OCI-LY3 (cell line): ENCODE measurements around the gene EMC1.

Experiments
- H2AFZ ChIP-seq: fragments of 200-600, 300-600 bp; shearing (Covaris generic); 2 replicates; pipeline ENCODE4 v1.6.0; 2014; ENCODE audit warnings: antibody characterized with exemption, low read depth, low read length
- H3K27ac ChIP-seq: fragments of 200-600, 300-600 bp; sonication (generic); 2 replicates; pipeline ENCODE4 v1.5.1; 2014; ENCODE audit warnings: mild to moderate bottlenecking, low read length, moderate library complexity, mixed read lengths
- H3K27me3 ChIP-seq: fragments of 200-600, 300-600 bp; sonication (generic); 2 replicates; pipeline ENCODE4 v1.6.1; 2014; ENCODE audit warnings: low read depth, low read length, mixed read lengths
- H3K36me3 ChIP-seq: fragments of 200-600, 300-600 bp; sonication (generic); replicated peaks from 2 replicates; pipeline ENCODE3; 2014; ENCODE audit warnings: low read depth, low read length, mixed read lengths
- H3K4me1 ChIP-seq: fragments of 300-600, 200-600 bp; sonication (generic); 2 replicates; pipeline ENCODE4 v1.6.1; 2014; ENCODE audit warnings: low read length, mixed read lengths
- H3K4me2 ChIP-seq: fragments of 200-600, 300-600 bp; sonication (generic); 2 replicates; pipeline ENCODE4 v1.6.1; 2014; ENCODE audit warnings: low read length, mixed read lengths
- H3K4me3 ChIP-seq: fragments of 300-600, 200-600 bp; sonication (generic); 2 replicates; pipeline ENCODE4 v1.5.1; 2014; ENCODE audit warnings: antibody characterized with exemption, mild to moderate bottlenecking, low read length, moderate library complexity
- H3K79me2 ChIP-seq: fragments of 300-600, 200-600 bp; shearing (Covaris generic); 2 replicates; pipeline ENCODE4 v1.6.1; 2014; ENCODE audit warnings: mild to moderate bottlenecking, low read length, mixed read lengths
- H3K9ac ChIP-seq: fragments of 300-600, 200-600 bp; shearing (Covaris generic); 2 replicates; pipeline ENCODE4 v1.6.0; 2014; ENCODE audit warnings: mild to moderate bottlenecking, low read length, moderate library complexity
- H3K9me3 ChIP-seq: fragments of 200-600, 300-600 bp; shearing (Covaris generic); 2 replicates; pipeline ENCODE4 v1.6.1; 2014; ENCODE audit warnings: low read length, mixed read lengths; ENCODE audit not compliant: insufficient read depth
- H4K20me1 ChIP-seq: fragments of 200-600, 300-600 bp; sonication (generic); 2 replicates; pipeline ENCODE4 v1.6.1; 2016; ENCODE audit warnings: low read length, mixed read lengths; ENCODE audit not compliant: insufficient read depth
- EZH2phosphoT487 ChIP-seq: fragments of 200-600 bp; shearing (Covaris generic); IDR thresholded peaks from 2 replicates; pipeline ENCODE4 v1.6.1; 2018; ENCODE audit warnings: antibody characterized with exemption, mixed run types, low read depth
- TF ChIP-seq, protein P1 (sequence below): fragments of 200-600, 300-600 bp; sonication (generic); IDR thresholded peaks from 2 replicates; pipeline ENCODE4 v1.5.1; 2014; ENCODE audit warnings: antibody characterized with exemption, low read length, low read depth

The EMC1 gene

DNA sequence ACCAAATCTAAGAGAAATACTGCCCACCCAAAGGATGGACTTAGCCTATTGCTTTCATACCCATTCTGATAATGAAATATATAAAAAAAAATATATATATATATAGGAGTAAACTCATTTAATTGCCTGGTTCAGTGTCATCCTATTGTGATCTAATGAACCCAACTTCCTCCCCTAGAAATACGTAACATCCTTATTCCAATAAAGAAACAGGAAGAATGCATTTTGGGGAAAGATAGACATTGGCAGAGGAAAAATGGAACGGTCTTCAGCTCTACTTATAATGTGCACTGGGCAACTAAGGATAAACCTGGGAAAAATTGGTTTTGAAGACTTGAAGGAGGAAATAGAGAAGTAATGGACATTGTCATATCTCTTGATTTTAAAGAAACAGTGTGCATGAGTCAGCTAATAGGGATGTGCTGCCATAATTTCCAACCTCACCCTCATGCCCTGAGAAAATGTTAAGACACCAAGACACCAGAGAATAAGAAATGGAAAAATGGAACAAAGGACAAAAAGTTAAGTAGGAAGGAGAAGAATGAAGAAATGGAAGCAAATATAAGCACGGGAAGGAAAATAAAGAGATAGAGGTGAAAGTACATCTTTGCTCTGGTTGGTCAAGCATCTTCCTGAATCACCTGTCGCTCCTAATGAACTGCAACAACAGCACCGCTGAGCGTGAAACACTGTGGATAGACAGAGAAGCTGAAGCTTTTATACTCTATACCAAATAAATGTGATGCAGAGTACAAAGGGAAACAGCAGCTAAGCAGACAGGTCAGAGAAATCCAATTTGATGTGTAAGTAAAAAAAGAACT lies 46.7 kb downstream of the EMC1 start:
- Histone ChIP-seq H3K4me3 (no peak overlapping the region), H3K4me2 (peak overlapping the region; percentile 67), H4K20me1 (peaks cover 91% of the 10 kb centered on the region), H3K27me3 (no peaks in the 10 kb centered on the region), H3K27ac (no peak overlapping the region), H3K9me3 (no peaks in the 10 kb centered on the region), H3K79me2 (peaks cover 99% of the 10 kb centered on the region), H3K4me1 (peaks cover 40% of the 10 kb centered on the region), H3K36me3 (peaks cover 21% of the 10 kb centered on the region), H2AFZ (no peak overlapping the region), H3K9ac (no peak overlapping the region)
- TF ChIP-seq EZH2phosphoT487, result no peak
- TF ChIP-seq, protein P1, sequence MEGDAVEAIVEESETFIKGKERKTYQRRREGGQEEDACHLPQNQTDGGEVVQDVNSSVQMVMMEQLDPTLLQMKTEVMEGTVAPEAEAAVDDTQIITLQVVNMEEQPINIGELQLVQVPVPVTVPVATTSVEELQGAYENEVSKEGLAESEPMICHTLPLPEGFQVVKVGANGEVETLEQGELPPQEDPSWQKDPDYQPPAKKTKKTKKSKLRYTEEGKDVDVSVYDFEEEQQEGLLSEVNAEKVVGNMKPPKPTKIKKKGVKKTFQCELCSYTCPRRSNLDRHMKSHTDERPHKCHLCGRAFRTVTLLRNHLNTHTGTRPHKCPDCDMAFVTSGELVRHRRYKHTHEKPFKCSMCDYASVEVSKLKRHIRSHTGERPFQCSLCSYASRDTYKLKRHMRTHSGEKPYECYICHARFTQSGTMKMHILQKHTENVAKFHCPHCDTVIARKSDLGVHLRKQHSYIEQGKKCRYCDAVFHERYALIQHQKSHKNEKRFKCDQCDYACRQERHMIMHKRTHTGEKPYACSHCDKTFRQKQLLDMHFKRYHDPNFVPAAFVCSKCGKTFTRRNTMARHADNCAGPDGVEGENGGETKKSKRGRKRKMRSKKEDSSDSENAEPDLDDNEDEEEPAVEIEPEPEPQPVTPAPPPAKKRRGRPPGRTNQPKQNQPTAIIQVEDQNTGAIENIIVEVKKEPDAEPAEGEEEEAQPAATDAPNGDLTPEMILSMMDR, result no peak

DNA sequence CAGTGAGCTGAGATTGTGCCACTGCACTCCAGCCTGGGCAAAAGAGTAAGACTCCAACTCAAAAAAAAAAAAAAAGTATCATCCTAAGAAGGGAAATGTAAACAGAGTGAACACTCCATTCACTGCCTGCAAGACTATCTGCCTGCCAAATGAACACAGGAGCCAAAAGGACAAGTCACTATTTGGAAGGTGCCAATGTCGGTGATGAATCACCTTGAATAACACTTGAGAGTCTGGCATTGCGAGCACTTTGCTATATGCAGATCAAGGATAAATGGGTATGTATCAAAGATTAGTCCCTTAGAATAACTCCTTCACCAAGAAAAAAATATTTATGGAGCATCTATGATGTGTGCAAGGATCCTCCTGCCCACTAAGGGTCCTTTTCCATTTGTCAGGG lies 47.9 kb downstream of the EMC1 start:
- TF ChIP-seq EZH2phosphoT487, result no peak
- TF ChIP-seq, protein P1, result no peak

DNA sequence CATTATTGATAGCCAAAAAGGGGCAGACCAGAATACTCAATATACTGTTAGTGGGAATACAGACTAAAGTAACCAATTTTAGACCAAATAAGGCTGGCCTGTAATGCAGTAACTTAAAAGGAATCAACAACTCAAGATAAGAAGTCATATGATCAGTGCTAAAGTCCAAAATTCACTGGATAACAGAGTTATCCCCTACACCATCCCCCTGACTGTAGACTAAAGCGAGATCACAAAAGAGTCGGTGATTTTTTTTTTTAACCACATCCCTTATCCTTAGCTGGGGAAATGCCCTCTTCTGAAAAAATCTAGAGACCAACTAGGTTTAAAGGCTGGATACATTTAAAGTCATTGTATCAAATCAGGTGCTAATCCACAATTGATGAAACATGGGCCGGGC lies 48.9 kb downstream of the EMC1 start:
- Histone ChIP-seq H3K9me3 (no peaks in the 10 kb centered on the region), H3K27ac (no peak overlapping the region), H3K4me1 (peaks cover 29% of the 10 kb centered on the region), H3K36me3 (peaks cover 41% of the 10 kb centered on the region), H3K79me2 (peaks cover 83% of the 10 kb centered on the region), H3K9ac (no peak overlapping the region), H3K4me3 (no peak overlapping the region), H2AFZ (no peak overlapping the region), H3K27me3 (no peaks in the 10 kb centered on the region), H3K4me2 (no peak overlapping the region), H4K20me1 (peaks cover 79% of the 10 kb centered on the region)
- no peak for TF ChIP-seq EZH2phosphoT487
- TF ChIP-seq, protein P1, result no peak

More for the DNA sequence above, 47.9 kb downstream of the EMC1 start:
- Histone ChIP-seq H4K20me1 (peaks cover 88% of the 10 kb centered on the region), H3K9ac (no peak overlapping the region), H3K4me2 (no peak overlapping the region), H3K79me2 (peaks cover 94% of the 10 kb centered on the region), H3K36me3 (peaks cover 33% of the 10 kb centered on the region), H2AFZ (no peak overlapping the region), H3K27me3 (no peaks in the 10 kb centered on the region), H3K9me3 (no peaks in the 10 kb centered on the region), H3K4me3 (no peak overlapping the region), H3K4me1 (peaks cover 36% of the 10 kb centered on the region), H3K27ac (no peak overlapping the region)

DNA sequence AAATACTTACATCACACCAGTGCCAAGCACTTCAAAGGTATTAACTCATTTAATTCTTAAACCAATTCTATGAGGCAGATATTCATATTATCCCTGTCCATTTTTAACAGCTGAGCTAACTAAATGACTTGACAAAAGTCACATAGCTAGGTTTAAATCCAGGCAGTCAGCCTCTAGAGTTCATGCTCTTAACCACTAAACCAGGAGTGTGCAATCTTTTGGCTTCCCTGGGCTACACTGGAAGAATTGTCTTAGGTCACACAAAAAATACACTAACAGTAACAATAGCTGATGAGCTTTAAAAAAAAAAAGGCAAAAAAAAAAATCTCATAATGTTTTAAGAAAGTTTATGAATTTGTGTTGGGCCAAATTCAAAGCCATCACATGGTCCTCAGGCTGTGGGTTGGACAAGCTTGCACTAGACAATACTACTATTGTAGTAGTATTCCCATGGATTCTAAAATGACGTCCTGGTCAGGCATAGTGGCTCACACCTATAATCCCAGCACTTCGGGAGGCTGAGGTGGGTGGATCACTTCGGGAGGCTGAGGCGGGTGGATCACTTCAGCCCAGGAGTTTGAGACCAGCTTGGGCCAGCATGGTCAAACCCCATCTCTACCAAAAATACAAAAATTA lies 51.2 kb downstream of the EMC1 start:
- no peak overlapping the region for H3K9ac ChIP-seq
- H4K20me1 ChIP-seq, result peaks cover 56% of the 10 kb centered on the region
- H3K4me1 ChIP-seq, result peaks cover 7% of the 10 kb centered on the region
- no peak overlapping the region for H2AFZ ChIP-seq
- H3K27me3 ChIP-seq, result no peaks in the 10 kb centered on the region
- TF ChIP-seq EZH2phosphoT487, result no peak
- TF ChIP-seq, protein P1, result no peak
- H3K36me3 ChIP-seq, result peaks cover 45% of the 10 kb centered on the region
- peaks cover 66% of the 10 kb centered on the region for H3K79me2 ChIP-seq
- H3K9me3 ChIP-seq, result no peaks in the 10 kb centered on the region
- H3K4me2 ChIP-seq, result no peak overlapping the region
- no peak overlapping the region for H3K4me3 ChIP-seq
- H3K27ac ChIP-seq, result no peak overlapping the region
